Activated CD4-positive, alpha-beta T cell treated with anti-CD3 and anti-CD28 coated beads, Interleukin-2, Interleukin-6, amounts not matched to agents 100 ng/mL and 50 ng/mL, durations not matched to agents 16 hours and 8 hours (primary cell): ENCODE measurements around the gene AFAP1L1.

Source experiments
- DNase-seq: peaks from one replicate; pipeline ENCODE4 v3.0.0-alpha.2; 2020

AFAP1L1 gene

GRCh38 chr5:149288436-149288835 lies 16.8 kb downstream of the AFAP1L1 start:
- no peak for DNase-seq

DNA sequence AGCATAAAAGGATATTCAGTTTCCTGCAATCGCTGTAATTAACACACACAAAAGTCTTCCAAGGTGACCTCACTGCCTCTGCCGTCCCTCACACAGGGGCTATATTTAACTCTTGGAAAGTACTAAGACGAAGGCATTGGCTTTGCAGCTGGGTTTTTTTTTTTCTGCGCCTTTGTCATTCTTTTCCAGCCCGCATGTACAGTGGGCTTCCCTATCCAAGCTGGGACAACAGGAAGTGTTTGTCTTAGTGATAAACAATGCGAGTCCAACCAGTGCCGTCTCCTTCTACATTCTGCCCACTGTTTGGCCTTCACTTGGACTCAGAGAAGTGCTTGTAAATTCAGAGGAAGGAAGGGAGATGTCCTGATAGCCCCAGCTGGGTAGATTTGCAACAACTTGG lies 17.6 kb downstream of the AFAP1L1 start:
- no peak for DNase-seq

DNA sequence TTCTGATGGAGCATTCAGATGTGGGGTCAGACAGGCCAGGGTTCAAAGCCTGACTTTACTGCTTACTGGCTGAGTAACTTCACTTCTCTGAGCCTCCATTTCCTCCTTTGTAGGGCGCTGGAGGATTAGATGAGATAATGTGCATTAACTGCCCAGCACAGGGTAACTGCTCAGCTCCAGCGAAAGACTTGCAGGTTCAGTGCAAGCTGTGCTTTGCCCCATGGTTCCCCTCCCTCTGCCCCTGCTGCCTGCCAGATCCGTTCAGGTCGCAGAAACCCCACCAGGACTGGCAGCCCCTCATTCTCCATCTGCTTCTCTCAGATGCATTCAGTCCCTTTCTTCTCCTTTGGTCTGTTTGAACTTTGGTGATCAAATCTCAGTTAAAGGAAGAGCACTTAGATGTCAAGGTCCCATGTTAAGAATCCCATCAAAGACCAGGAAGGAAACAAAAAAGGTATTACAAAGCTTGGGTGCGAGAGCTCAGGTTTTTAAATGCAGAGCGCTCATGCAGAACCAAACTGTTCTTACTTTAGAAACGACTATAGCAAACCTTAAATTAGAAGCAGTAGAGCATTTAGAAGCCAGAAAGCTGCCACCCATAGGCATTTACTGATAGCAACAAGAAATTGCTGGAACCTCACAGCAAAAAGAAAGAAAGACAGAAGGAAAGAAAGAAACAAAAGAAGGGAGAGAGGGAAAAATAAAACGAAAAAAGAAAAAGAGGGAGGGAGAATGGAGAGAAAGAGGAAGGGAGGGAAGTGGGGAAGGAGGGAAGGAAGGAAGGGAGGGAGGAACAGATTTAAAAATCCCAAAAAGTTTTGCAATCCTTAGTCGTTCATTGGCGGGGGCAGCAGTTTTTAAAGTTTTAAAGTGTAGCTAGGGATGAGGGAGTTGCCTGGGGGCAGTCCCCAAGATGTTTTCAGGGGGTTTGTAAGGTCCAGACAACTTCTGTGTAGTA lies 23.5 kb downstream of the AFAP1L1 start:
- no peak for DNase-seq

DNA sequence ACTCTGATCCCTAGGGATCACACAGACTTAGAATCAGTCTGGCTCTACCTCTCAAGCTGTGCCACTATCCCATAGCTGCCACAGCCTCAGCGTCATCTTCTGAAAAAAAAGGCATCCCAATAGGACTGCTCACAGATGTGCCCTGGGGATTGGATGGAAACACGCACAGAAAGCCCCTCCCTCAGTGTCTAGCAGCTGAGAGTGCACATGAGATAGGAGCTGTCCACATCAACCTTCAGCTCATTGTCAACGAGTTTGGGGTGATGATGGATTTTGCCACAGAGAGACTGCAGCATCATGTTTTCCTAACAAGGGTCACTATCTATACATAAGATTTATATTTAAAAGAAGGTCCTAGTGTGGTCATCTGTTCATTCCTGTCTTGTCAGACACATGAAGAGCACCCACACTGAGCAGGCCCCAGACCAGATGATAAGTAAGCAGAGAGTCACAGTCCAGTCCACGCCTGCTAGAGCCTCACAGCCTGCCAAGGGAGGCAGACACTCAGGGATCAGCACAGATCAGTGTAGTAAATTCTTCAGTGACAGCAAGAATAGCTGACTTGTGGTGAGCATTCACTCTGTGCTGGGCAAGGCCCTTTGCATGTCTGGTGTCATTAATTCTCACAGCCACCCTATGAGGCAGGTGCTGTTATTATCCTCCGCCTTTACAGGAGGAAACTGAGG lies 25.8 kb downstream of the AFAP1L1 start:
- DNase-seq, result no peak

DNA sequence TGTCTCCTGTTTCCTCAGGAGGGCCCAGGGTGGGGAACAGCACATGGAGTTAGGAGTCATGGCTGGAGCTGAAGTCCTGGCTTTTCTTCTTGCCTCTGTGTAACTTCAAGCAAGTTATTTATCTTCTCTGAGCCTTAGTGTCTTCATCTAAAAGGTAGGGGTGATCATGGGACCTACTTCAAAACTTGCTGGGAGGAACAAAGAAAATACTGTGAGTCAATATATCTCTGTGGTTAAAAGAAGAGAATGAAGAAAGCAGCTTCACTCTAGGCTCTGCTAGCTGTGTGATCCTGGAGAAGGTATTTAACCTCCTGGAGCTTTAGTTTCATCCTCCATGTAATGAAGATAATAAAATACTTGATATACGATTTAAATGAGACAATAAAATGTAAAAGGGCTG lies 26.5 kb downstream of the AFAP1L1 start:
- no peak for DNase-seq

DNA sequence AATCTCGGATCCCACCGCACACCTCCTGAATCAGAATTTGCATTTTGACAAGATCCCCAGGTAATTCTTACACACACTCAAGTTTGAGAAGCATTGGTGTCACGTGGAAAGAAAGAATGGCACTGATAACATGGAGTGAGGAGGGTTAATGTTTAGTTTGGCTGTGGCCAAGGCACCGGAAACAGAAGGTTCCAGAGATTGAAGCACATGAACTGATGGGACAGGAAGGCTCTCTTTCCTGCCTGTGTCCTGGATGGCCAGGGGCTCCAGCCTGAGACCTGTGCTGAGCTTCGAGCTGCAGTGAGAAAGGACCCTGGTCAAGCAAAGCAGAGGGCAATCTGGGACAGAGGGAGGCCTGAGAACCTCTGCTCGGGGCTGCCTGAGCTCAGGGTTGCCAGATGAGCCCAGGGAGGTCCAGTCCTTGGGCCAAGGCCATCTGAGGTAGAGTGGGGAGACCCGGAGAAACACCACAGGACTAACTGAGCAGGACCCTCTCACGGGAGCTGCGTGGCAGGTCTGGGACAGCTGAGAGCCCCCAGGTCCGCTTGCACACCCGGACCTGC lies 27.3 kb downstream of the AFAP1L1 start:
- no peak for DNase-seq

DNA sequence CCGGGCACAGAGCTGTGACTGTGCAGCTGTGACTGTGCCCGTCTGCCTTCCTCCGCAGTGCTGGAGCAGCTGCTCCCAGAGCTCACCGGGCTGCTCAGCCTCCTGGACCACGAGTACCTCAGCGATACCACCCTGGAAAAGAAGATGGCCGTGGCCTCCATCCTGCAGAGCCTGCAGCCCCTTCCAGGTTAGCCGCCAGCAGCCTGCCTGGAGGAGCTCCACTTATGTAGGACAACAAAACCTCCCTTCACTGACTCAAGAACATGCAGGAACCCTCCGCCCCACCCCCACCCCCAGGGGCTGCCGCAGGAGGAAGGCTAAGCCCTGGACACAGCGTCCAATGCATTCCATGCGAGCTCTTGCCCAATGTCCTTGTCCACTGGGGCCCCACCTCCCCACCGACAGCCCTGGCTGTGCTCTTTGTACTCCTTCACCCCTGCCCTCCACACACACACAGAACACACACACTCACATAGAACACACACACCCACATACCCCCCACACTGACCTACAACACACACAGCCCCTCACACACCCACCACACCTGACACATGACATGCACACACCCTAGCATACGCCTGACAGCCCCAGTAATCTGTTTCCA lies 27.9 kb downstream of the AFAP1L1 start:
- no peak for DNase-seq

DNA sequence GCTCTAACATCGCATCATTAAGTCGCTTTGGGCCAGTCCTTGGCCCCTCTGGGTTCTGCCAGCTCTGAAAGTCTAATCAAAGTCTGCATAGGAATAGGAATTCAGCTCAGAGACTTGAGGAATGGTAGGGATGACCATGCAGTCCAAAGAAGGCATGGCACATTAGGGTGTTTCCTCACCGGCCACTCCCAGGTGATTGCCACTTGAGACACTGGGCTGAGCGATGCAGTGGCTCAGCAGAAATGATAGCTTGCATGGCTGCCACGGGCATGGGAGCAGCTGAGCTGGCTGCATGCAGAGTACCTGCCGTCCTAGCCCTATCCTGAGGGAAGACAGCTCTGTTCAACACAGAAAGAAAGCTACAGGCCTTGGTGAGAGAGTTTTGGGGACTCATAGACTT lies 28.8 kb downstream of the AFAP1L1 start:
- no peak for DNase-seq

GRCh38 chr5:149301049-149301743 lies 29.5 kb downstream of the AFAP1L1 start:
- DNase-seq, result no peak

DNA sequence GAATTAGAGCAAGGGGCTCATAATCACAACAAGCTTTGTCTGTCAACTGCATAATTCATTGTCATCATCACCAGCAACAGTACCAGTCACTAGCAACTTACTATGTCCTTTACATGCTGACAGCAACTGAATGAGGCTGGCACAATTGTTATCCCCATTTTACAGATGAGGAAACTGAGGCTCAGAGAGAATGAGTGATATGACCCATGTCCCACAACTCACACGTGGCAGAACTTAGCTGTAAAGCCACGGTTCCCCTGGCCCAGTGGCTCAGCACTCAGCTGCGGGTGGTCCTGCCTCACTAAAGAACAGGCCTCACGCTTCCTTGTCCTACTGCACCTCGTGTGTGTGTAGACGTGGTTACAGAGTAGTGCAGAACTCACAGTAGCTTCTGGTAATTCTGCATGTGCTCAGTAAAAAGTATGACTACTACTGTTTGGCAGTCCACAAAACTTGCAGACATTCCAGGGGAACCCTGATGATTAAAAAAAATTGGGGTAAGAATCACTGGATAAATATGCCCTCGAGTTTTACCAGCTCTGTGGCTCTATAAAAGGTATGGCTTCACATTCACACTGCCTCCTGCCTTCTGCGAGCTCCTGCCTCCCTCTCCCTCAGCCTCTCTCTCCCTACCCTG lies 30.2 kb downstream of the AFAP1L1 start:
- no peak for DNase-seq

DNA sequence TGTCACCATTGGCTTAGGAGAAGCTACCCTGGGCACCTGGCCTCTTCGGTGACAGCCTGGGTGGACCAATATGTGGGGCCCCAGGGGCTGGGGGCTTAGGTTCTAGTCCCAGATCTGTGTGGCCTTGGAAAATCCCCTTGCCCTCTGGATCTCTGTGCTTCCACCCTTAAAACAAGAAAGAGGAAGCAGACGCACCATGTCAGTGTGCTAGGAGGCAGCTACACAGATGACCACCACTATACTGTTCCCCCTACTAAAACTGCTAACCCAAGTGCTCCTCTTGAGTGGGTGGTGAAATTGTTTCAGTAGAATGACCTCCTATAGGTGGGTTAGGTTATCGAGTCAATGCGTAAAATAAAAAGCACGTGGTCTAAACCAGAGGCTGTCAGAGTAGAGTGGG lies 31.0 kb downstream of the AFAP1L1 start:
- no peak for DNase-seq

DNA sequence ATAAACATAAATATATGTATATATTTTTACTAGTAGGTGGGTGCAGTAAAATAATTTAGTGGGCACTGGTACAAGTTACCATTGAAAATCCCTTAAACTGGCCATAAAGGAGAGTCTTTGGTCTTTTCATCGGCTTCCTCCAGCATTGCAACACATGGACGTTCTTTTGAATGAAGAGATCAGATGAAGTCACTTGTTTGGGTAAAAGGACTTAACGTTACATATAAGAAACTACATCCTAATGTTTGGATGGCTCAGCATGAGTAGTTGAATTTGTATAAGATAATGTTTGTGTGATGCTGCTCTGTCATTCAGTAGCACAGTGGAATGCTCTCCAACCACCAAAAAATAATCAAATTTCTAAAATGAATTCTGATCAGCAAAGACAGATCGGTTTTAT lies 31.6 kb downstream of the AFAP1L1 start:
- no peak for DNase-seq

DNA sequence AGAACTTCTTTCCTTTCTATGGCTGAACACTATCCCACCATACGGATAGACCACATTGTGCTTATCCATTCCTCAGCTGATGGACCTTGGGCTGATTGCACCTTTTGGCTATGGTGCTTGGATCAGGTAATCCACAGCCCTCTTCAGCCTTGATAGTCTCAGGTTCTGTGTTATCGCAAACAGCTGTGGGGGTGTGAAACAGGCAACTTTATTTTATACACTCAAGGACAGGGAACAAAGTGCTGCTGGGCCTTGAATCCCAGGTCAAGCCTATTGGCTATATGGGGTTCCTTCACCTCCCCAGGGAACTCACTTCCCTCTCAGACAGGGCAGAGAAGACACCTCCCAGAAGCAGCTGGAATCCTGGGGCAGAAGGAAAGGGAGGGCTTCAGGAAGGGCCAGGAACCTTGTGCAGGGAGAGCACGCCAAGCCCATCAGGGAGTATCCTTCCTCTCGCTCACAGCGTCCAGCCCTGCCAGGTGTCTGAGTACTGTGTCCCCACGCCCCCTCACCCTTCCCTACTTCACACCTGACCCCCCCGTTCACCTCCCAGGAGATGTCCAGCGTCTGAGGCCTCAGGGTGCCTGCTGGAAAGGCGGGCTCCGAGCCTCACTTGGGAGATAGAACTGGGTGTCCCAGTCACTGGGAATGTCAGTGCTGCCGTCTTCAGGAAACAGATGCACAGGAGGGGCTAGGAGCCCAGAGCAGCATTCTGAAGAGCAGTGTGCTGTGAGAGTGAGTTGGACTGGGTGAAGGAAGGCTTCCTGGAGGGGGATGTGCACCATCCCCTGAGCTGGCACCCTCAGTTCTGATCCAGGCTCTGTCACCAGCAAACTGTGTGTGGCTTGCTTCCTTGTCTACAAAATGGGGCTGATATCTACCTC lies 32.8 kb downstream of the AFAP1L1 start:
- no peak for DNase-seq

DNA sequence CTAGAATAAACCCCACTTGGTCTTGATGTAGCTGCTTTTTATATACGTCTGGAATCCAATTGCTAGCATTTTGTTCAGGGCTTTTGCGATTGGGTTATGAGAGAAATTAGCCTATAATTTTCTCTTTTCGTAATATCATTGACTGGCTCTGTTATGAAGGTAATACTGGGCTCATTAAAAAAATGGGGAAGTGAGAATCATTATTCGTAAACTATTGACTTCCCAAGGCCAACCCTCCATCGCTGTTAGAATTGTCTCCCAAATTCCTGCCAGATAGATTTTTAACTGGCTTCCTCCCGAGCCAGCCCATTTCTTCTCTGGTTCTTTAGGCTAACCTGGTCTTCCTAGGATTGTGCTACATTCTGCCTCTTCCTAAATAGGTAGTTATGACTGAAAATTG lies 37.7 kb downstream of the AFAP1L1 start:
- no peak for DNase-seq

DNA sequence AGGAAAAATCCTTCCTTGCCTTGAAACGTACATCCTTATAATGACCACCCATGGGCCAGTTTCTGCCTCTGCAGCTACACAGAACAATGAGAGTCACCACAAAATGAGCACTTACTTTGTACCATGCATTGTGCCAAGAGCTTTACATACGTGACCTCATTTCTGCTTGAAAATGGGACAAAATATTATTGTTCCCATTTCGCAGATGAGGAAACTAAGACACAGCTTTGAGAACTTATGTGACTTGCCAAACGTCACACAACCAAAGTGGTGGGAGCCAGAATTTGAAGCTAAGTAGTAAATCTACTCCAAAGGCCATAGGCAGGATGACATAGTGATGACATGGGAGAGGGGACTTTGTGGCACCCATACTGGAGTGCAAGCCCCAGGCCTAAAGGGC lies 38.8 kb downstream of the AFAP1L1 start:
- DNase-seq, result no peak

GRCh38 chr5:149310947-149311658 lies 39.4 kb downstream of the AFAP1L1 start:
- DNase-seq, result no peak

GRCh38 chr5:149313151-149313841 lies 41.6 kb downstream of the AFAP1L1 start:
- no peak for DNase-seq

GRCh38 chr5:149314571-149315111 lies 43.0 kb downstream of the AFAP1L1 start:
- DNase-seq, result no peak

GRCh38 chr5:149315753-149316152 lies 44.1 kb downstream of the AFAP1L1 start:
- DNase-seq, result no peak
